GM12872 (cell line): ENCODE results near the gene CT47B1.

Source experiments
- TF ChIP-seq, protein P1 (sequence below): IDR thresholded peaks from 3 replicates; pipeline ENCODE4 v1.5.1; 2011; ENCODE audit warnings: low read depth, mild to moderate bottlenecking, low read length, moderate library complexity; ENCODE audit not compliant: insufficient read depth

The CT47B1 gene

GRCh38 chrX:120823556-120823955, 52.1 kb downstream of the CT47B1 start:
- TF ChIP-seq, protein P1, sequence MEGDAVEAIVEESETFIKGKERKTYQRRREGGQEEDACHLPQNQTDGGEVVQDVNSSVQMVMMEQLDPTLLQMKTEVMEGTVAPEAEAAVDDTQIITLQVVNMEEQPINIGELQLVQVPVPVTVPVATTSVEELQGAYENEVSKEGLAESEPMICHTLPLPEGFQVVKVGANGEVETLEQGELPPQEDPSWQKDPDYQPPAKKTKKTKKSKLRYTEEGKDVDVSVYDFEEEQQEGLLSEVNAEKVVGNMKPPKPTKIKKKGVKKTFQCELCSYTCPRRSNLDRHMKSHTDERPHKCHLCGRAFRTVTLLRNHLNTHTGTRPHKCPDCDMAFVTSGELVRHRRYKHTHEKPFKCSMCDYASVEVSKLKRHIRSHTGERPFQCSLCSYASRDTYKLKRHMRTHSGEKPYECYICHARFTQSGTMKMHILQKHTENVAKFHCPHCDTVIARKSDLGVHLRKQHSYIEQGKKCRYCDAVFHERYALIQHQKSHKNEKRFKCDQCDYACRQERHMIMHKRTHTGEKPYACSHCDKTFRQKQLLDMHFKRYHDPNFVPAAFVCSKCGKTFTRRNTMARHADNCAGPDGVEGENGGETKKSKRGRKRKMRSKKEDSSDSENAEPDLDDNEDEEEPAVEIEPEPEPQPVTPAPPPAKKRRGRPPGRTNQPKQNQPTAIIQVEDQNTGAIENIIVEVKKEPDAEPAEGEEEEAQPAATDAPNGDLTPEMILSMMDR, result no peak
